ENCODE measurements around the gene ADAMTSL1.

The ADAMTSL1 gene

GRCh38 chr9:18786911-18787650, 313.1 kb downstream of the ADAMTSL1 start:
- DNase-seq: no peak

- no peak for DNase-seq
Measured at GRCh38 chr9:18788256-18788655, 314.3 kb downstream of the ADAMTSL1 start.

GRCh38 chr9:18791074-18791473, 317.1 kb downstream of the ADAMTSL1 start:
- no peak for DNase-seq

- no peak for DNase-seq
Measured at GRCh38 chr9:18793122-18793521, 319.2 kb downstream of the ADAMTSL1 start.

GRCh38 chr9:18795947-18796671, 322.2 kb downstream of the ADAMTSL1 start:
- DNase-seq: no peak

- DNase-seq: no peak
Measured at GRCh38 chr9:18796696-18797270, 322.8 kb downstream of the ADAMTSL1 start.

- no peak for DNase-seq
Measured at GRCh38 chr9:18798106-18798505, 324.2 kb downstream of the ADAMTSL1 start.

GRCh38 chr9:18798508-18799290, 324.7 kb downstream of the ADAMTSL1 start:
- DNase-seq: no peak

GRCh38 chr9:18799428-18799827, 325.5 kb downstream of the ADAMTSL1 start:
- no peak for DNase-seq

- DNase-seq: no peak
Measured at GRCh38 chr9:18800579-18800978, 326.6 kb downstream of the ADAMTSL1 start.

- no peak for DNase-seq
Measured at GRCh38 chr9:18805386-18805785, 331.4 kb downstream of the ADAMTSL1 start.

GRCh38 chr9:18806232-18807080, 332.5 kb downstream of the ADAMTSL1 start:
- no peak for DNase-seq

GRCh38 chr9:18810581-18810980, 336.6 kb downstream of the ADAMTSL1 start:
- no peak for DNase-seq

- DNase-seq: no peak
Measured at GRCh38 chr9:18811171-18811570, 337.2 kb downstream of the ADAMTSL1 start.

GRCh38 chr9:18819418-18819817, 345.5 kb downstream of the ADAMTSL1 start:
- DNase-seq: no peak

- no peak for DNase-seq
Measured at GRCh38 chr9:18820566-18821095, 346.7 kb downstream of the ADAMTSL1 start.

GRCh38 chr9:18821788-18822187, 347.8 kb downstream of the ADAMTSL1 start:
- DNase-seq: no peak

GRCh38 chr9:18822850-18823249, 348.9 kb downstream of the ADAMTSL1 start:
- DNase-seq: no peak

- DNase-seq: no peak
Measured at GRCh38 chr9:18824095-18824666, 350.2 kb downstream of the ADAMTSL1 start.

- DNase-seq: no peak
Measured at GRCh38 chr9:18825656-18826170, 351.8 kb downstream of the ADAMTSL1 start.

- DNase-seq: no peak
Measured at GRCh38 chr9:18826248-18826647, 352.3 kb downstream of the ADAMTSL1 start.

Measured in T1000 (cell line).